ENCODE data around the gene LMX1B.

The LMX1B gene

DNA sequence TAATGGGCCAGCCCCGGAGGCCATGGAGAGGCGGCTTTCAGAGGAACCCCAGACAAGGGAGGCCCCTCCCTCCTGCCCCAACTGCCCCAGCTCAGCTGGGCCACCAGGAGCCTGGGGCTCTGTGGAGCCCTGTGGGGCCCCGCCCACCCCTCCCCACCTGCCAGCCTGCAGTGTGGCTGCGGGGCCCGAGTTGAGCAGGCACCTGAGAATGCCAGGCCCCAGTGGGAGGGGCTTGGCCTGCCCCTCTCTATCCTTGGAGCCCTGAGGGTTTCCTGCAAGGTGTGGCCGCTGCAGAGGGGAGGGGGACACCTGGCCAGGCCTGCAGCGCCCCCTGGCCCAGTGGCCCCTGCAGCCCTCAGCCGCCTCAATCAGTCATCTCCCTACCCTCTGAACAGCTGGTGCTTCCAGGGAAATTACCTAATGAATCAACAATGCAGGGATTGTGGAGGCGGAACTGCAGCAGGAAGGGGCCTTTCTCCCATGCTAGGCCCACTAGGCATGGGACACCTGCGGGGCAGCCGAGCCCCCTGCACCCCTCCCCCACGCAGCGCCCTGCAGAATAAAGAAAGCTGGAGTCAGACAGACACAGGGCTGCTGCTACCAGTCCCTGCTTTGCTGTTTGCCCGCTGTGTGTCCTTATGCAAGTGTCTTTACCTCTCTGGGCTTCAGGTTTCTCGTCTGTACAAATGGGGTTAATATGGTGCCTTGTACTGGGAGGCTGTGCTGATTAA lies 48.0 kb downstream of the LMX1B start:
- DNase-seq, result no peak

DNA sequence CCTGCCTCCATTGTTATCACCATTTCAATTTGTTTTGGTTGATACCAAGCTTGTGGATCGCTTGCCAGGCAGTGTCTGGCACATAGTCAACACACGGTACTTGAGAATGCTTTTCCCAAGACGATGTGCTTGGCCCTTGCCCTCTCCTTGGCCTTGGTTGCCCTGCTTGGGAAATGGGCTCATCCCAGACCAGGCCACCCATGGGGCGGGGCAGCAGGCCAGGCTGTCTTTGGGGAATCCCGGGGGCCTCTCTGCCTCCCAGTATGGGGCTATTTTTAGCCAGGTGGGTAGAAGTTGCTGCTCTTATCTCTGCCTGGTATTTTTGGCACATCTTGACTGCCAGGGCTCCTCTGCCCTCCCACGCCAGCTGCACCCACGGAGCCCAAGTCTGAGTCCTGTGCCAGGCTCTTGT lies 49.9 kb downstream of the LMX1B start:
- DNase-seq, result no peak

DNA sequence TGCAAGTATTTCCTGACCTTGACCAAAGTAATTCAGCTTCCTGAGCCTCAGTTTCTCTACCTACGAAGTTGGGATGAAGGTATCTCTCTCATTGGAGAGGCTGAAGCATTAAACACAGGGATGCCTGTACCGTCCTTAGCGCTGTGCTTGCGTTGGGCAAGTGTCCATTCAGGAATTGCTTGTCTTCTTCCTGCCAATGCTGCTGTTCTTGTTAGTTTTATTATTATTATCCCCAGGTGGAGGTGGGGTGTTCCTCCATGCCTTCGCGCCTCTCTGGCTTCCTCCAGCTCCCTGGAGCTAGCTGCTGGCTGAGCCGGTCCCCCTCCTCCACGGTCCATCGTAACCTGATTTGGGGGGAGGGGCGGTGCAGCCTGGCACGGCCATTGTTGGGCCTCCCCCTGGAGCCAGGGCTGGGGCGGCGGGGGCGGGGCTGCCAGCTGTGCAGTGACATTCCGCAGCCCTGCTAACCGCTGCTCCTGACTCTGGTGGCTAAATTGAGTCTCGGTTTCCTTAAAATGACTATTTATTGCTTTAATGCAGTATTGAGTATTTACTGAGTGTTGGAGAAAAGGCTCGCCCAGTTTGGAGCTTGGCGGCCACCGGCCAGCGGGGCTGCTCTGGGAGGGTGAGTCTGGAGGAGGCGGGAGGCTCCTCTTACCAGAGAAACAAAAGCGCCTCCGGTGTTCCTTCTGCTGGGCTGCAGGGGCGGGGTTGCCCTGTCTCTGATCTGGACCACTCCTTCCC lies 51.3 kb downstream of the LMX1B start:
- DNase-seq, result no peak

DNA sequence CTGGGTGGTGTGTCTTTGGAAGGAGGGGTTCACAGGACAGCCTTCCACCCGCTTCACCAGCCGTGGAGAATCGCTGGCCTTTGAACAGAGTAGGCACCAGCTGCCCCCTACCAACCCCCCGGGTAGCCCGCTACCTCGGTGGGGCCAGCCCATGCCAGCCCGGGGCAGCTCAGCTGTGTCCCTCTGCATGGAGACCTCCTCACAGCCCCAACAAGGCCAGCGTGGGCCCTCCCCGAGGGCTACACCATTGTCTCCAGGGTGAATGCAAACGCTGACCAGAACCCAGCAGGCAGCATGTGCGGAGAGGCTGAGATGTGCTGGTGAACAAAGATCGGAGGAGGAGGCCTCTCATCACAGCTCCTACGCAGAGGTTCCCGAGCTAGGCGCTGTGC lies 51.9 kb downstream of the LMX1B start:
- no peak for DNase-seq

DNA sequence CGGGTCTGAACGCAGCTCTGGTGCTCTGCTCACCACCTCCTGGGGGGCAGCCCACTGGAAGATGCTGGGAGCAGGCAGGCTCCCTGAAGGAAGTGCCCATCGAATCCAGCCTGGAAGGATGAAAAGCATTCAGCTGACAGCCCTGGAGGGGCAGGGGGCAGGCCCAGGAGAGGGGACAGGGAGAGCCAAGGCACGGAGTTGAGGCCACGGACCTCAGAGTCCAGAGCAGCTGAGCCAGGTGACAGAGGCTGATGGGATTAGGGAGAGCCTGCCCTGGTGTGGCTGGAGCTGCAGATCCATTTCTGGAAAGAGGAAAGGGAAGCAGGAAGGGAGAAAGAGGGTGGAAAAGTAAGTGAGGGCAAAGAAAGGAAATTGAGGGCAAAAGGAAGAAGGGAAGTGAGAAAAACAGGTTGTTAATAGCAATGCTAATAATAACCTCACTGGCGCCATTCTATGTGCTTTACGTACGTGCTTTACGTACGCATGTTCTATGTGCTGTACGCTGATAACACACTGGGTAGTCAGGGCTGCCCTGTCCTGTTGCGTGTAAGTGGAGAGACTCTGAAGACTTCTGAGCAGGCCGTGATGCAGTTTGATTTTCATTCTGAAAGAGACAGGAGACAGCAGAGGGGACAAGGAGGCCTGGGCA lies 52.6 kb downstream of the LMX1B start:
- DNase-seq, result no peak

DNA sequence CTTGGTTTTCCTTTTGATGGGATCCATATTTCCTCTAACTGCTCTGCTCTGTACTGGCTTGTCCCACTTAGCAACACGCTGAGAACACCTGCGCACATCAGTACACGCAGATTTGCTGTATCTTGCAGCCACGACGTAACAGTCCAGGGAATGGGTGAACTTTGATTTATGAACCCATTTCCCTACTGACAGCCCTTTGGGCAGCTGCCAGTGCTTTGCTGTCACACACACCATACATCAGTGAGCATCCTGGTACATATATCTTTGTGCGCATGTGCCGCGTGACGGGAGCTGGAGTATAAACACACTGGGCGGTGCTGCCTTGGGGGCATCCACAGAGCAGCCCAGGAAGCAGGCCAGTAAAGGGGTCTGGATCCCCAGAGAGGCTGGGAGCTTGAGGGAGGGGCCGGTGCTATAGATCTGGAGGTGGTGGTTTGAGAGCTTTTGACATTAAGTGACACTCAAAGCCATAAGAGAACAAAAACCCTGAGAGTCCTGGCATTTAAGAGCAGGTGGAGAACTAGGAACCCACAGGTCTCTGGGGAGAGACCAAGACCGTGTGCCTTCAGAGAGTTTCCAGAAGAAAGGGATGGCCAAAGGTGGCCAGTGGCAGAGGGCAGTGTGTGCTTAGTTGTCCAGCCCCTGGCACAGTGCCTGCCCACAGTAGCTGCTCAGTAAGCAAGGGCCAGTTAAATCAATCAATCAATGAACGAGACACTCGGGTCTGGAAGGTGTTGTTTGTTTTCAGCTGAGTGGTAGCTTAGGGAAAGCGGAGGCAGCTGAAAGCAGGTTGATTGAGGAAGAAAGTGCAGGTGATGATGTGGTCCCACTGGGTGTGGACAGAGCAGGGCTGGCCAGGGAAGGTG lies 53.7 kb downstream of the LMX1B start:
- no peak for DNase-seq

DNA sequence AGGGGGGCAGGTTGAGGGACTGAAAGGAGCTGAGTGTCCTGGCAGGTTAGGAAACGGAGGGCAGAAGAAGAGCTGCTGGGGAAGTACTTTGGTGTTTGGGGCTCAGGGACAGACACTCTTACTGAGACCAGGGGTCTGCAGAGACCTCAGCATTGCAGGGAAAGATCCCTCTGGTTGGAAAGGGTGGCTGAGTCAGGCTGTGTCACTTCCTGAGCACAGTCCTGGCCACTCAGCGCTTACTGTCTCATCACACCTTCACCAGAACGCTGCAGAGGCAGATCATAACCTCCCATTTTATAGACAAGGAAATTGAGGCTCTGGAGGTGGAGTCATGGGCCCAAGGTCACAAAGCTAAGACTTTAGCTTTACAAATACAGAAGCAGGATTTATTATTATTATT lies 54.3 kb downstream of the LMX1B start:
- DNase-seq, result no peak

DNA sequence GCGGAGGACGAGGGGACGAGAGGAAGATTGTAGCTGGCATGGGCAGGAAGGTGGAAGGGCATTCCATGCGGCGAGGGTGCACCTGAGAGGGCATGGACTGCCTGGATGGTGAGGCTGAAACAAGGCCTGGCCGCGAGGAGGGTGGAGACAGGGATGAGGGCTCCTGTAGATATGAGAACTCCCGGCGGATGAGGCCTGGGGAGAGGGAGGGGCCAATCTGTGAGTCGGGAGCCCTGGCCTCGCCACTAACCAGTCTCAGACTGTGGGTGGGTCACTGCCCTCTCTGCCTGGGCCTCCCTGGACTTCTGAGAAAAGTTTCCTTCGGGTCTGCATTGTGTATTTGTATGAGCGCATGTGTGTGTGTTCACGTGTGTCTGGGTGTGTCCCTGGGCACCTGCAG lies 55.4 kb downstream of the LMX1B start:
- DNase-seq, result no peak

DNA sequence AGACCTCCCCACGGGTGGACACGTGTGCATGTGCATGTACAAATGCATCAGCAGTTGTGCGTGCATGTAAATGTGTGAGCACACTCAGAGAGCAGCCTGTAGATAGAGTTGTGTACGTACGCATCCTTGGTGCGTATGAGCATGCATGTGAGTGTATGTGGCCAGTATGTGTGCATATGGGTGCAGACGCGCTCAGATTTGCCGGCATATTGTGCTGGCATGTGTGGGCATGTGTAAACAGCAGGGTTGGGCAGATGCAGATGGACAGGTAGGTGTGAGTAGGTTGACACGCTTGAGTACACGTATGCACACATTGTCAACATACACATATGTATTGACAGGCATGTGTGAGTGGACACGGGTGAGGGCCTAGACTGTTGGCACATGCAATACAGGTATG lies 56.5 kb downstream of the LMX1B start:
- no peak for DNase-seq

DNA sequence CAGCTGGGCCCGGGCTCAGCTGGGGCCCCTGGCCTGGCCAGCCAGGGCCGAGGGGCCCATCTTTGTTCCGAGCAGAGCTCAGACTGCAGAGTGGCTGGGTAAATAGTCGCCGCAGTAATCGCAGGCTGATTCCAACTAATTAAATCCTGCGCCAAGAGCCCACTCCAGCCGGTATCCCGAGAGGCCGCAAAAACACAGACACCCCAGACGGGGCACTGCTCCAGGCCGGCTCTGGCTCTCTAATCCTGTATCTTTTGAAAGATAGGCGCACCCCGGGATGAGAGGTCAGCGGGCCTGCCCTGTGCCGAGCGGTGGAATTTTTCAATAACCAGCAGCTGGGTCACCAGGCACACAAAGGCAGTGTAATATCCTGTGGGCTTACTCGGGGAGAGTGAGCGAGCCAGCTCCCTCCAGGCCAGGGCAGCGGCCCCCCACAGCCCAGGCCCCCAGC lies 57.7 kb downstream of the LMX1B start:
- DNase-seq, result no peak

DNA sequence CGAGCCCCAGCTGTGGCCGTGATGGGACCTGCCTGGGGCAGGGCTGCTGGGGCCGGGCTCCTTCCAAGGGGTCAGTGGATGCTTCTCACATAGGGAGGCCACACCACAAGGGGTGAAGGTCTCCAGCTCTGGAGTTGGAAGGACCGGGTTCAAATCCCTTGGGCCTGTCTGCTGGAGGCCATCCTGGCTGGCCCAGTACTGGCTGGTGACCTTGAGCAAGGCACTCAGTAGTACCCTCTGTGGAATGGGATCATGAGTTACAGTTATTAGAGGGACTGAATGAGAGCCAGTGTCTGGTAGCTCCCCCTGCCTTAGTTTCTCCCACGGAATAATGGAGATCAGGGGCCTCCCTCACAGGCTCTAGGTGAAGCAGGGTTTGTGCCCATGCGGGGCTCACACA lies 58.3 kb downstream of the LMX1B start:
- DNase-seq, result no peak

DNA sequence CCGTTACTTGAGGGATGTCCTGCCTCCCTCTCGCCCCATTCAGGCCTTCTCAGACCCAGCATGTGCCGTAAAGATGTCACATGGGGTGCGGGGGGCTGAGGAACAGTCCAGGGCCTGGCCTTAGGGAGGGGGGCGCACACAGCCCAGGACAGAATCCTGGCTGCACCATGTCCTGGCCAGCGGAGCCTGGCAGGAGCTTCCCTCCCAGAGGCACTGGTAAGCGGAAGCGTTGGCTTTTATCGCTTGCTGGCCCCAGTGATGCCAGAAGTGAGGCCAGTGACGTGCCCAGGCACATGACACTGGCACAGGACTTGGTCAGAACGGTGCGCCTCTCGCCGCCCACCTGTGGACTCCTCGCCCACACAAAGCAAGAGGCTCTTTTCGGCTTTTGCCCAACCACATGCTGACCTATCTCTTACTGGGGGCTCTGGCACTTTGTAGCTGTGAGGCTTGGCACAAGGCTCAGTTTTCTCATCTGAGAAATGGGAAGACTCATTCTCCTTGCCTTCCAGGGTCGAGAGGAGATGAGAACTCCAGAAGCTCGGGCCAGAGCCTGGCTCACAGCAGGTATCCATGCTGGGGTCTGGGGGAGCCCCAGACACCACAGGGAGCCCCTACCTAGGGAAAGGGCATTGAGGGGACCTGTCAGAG lies 59.0 kb downstream of the LMX1B start:
- no peak for DNase-seq

DNA sequence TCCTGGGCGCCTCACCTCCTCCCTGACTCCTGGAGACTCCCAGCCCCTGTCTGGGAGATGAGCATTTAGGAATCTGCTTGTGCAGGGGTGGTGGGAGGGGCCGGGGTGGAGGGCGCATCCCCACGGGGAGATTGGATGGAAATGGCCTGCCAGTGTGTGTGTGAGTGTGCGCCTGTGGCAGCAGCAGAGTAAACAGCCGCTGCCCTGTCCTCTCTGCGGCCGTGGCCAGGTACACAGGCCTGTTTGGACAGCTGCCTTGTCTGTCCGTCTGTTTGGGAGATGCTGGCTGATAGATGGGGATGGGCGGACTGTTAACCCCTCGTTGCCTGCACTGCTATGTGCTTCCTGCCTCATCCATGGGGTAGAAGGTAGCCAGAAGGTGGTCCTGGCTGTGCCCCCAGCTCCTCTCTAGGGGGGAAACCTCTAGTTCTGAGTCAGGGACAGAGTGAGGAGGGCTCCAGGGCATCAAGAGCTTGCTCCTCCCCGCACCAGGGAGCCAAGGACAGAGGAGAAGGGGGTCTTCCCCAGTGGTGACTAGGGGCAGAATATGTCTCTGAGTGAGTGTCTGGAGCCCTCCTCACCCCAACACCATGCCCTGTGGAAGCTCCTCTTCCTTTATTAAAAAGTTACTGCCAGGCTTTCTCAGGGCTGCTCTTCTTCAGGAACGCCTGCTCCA lies 60.1 kb downstream of the LMX1B start:
- no peak for DNase-seq

DNA sequence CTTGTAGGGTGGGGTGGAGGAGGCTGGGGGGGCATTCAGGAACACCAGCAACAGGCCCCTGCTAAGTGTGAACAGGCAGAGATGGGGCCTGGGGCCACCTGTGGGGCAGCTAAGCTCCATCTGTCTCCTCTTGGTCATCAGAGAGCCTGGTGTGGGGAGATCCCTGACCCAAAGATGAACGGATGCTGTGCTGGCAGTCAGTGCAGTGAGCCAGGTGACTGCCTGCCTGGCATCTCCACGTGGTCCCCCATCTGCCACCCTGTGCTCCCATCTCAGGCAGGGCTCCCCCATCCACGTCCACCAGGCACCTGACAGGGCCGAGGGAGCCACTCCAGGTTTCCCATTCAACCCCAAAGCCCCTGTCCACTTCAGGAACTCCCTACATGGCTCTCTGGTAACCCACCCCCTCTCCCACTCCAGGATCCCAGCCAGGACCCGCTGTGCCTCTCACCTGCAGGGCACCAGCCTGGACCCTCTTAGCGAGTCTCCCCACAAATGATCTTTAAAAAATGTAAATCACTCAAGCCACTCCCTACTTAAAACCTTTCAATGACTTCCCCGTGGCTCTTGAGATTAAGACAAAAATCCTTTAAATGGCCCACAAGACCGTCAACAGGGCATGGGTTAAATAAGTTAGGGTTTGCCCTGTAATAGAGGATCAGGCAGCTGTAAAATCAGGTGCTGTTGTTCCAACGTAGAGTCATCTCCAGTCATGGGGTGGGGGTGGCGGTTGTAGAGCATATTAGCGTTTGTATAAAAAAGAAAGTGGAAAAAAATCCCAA lies 60.8 kb downstream of the LMX1B start:
- DNase-seq, result no peak

DNA sequence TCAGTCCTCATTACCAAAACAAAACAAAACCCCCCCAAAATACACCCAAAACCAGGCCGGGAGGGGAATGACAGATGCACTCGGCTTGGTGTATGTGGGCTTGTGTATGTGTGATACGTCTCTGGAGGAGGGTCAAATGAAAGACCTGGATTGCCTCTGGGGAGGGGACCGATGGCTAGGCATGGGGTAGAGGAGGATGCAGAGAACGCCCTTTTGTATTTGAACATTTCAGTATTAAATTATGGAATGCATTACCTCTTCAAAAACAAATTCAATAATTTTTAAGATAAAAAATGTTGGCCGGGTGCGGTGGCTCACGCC lies 61.4 kb downstream of the LMX1B start:
- DNase-seq, result no peak

DNA sequence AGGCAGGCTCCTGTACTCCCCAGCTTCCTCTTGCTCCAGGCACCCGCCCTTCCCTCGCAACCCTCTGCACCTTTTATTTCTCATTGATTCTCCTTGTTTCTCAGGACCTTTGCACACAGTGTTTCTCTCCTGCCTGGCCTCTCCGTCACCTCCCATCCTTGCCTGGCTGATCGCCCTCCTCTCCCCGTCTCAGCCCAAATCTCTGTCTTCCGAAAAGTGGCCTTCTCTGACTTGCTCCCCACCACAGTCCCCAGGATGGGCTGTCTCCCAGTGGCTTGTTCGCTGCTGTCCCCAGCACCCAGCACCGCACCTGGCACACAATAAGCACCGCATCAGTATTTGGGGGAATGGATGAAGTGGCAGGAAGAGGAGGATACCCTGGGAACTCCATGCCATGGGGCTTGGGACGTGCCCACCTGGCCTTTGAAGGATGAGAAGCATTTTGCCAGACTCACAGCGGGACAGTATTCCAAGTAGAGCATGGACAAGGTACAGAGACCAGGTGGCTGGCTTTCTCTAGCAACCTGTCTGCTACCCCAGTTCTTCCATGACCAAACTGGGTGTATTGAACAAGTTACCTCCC lies 62.5 kb downstream of the LMX1B start:
- no peak for DNase-seq

DNA sequence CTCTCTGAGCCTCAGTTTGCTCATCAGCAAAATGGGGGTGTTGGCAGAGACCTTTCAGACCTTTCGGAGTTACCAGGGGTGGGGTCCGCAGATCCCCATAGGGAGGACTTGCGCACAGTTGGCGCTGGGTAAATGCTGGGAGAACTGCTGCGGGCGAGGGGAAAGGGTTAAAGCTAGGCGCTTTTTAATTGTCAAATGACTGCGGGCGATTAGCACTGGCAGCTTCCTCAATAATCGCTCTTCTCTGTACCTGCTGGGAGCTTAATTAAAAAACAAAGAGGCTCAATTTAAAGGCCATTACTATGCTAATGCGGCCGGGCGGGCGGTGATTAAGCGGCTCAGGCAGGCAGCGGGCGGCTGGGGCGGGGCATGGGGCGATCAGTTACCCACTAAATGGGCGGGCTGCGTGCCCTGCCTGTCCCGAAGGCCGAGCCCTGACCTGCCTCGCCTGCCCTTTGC lies 63.0 kb downstream of the LMX1B start:
- DNase-seq, result no peak

DNA sequence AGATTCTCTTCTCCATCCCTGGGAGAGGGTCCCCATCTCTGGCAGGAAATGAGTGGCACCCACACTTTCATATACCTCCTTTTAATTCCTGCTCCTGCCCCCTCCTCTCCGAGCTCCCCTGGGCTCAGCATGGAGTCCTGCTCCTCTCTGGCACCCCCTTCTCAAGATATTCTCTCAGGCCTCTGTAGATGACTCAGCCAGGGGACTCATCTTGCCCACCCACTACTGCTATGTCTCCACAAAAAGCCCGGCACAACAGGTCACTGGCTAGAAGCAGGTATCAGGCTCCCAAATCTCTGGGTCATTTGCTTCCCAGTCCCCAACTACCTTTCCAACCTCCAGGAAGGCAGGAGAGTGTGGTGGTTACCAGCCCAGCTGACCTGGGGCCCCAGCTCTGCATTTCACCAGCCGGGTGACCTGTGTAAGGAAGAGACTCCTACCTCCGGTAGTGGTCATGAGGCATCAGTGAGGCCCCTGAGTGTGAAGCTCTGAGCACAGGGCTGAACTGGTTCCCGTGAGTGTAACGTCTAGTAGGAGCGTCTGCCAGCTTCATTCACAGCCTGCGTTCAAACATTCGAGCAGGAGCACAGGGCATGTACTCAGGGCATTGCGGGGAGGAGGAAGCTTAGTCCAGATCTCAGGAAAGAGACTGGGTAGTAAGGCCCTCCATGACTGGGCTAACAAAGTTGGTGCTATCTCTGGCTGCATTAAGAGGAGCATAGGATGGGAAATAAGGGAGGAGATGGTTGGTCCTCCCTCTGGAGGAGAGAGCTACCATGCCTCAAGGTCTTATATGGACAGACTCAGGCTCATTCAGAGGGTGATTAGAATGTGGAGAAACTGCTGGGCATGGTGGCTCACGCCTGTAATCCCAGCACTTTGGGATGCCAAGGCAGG lies 63.7 kb downstream of the LMX1B start:
- no peak for DNase-seq

DNA sequence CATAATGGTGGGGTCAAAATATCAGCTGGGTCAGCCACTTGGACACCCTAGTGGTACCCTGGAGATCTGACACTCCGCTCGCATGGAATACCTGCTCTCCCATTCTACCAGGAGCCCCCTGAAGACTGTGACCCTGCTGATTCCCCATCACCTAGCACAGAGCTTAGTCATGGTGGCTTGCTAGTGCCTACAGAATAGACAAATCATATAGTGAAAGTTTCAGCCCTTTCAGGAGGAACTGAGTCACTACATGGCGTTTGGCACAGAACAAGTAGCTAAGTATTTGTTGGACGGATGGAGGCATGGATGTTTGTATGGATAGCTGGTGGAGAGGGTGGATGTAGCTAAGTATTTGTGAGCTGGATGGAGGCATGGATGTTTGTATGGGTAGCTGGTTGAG lies 65.3 kb downstream of the LMX1B start:
- DNase-seq, result no peak

DNA sequence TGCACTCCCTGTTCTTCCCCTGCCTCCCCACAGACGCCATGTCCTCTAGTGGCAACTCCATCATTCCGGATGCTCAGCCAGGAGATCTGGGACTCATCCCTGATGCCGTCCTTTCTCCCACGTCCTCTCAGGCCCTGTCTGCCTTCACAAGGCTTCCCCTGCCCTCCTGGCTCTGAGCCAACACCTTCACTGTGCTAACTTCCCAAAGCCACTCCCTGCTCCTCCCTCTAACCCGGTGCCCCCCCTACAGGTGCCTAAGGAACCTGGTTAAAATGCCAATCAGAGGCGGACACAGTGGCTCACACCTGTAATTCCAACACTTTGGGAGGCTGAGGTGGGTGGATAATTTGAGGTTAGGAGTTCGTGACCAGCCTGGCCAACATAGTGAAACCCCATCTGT lies 67.6 kb downstream of the LMX1B start:
- no peak for DNase-seq
